ENCODE measurements around the gene LTF.

LTF gene

GRCh38 chr3:46464326-46465195, at the start of gene LTF:
Gene LTF, minus strand, starts transcription at chr3:46464905. Its CDS starts 38 bp downstream, at chr3:46464867.
- TF ChIP-seq CTCF (IDR thresholded peaks at IDR 0.05), result no peak
- Mint-ChIP-seq H3K4me3 (no peak within 1 kb of the TSS), H3K36me3 (ENCODE audit: low read depth) (no peaks in the 10 kb centered on the region), H3K27me3 (ENCODE audit: low read depth, poor library complexity) (peaks cover 65% of the 10 kb centered on the region), H3K4me1 (no peaks in the 10 kb centered on the region), H3K9me3 (peaks cover 17% of the 10 kb centered on the region), H3K27ac (no peak within 1 kb of the TSS)
- DNase-seq, result no peak

GRCh38 chr3:46512191-46512749, 47.6 kb upstream of the LTF start:
- Mint-ChIP-seq H3K9me3 (no peaks in the 10 kb centered on the region), H3K4me3 (no peak overlapping the region), H3K36me3 (ENCODE audit: low read depth) (no peaks in the 10 kb centered on the region), H3K4me1 (peaks cover 40% of the 10 kb centered on the region), H3K27me3 (ENCODE audit: low read depth, poor library complexity) (peaks cover 12% of the 10 kb centered on the region), H3K27ac (no peak overlapping the region)
- no peak for TF ChIP-seq CTCF (IDR thresholded peaks at IDR 0.05)
- no peak for DNase-seq

GRCh38 chr3:46509661-46510187, 45.0 kb upstream of the LTF start:
- Mint-ChIP-seq H3K27ac (peak overlapping the region; percentile 86), H3K4me3 (no peak overlapping the region), H3K27me3 (ENCODE audit: low read depth, poor library complexity) (peaks cover 12% of the 10 kb centered on the region), H3K36me3 (ENCODE audit: low read depth) (no peaks in the 10 kb centered on the region), H3K4me1 (peaks cover 44% of the 10 kb centered on the region), H3K9me3 (peaks cover 4% of the 10 kb centered on the region)
- peak; percentile 41 for DNase-seq
- no peak for TF ChIP-seq CTCF (IDR thresholded peaks at IDR 0.05)

- no peak for TF ChIP-seq CTCF (IDR thresholded peaks at IDR 0.05)
- Mint-ChIP-seq H3K4me1 (peaks cover 44% of the 10 kb centered on the region), H3K27ac (peak overlapping the region; percentile 86), H3K36me3 (ENCODE audit: low read depth) (no peaks in the 10 kb centered on the region), H3K9me3 (peaks cover 4% of the 10 kb centered on the region), H3K27me3 (ENCODE audit: low read depth, poor library complexity) (peaks cover 12% of the 10 kb centered on the region), H3K4me3 (no peak overlapping the region)
- DNase-seq, result no peak
These were observed 44.3 kb upstream of the LTF start for GRCh38 chr3:46508850-46509591.

- no peak overlapping the region for H3K4me3 Mint-ChIP-seq
- no peak overlapping the region for H3K27ac Mint-ChIP-seq
- peaks cover 8% of the 10 kb centered on the region for H3K9me3 Mint-ChIP-seq
These were observed 41.8 kb upstream of the LTF start for GRCh38 chr3:46506526-46506925.

More at GRCh38 chr3:46506526-46506925, 41.8 kb upstream of the LTF start:
- Mint-ChIP-seq H3K27me3 (ENCODE audit: low read depth, poor library complexity) (peaks cover 9% of the 10 kb centered on the region), H3K36me3 (ENCODE audit: low read depth) (no peaks in the 10 kb centered on the region), H3K4me1 (peaks cover 53% of the 10 kb centered on the region)
- TF ChIP-seq CTCF (IDR thresholded peaks at IDR 0.05), result no peak
- DNase-seq, result no peak

Measured in nephron progenitor cell (in vitro differentiated cells).